ENCODE results near the gene BAX.

The BAX gene

GRCh38 chr19:48928164-48929025, 26.3 kb upstream of the BAX start:
- H3K4me1 Mint-ChIP-seq: peaks cover 6% of the 10 kb centered on the region
- no peaks in the 10 kb centered on the region for H3K36me3 Mint-ChIP-seq (ENCODE audit: low read depth)
- TF ChIP-seq CTCF (IDR thresholded peaks at IDR 0.05): no peak
- no peak for DNase-seq
- peaks cover 24% of the 10 kb centered on the region for H3K27me3 Mint-ChIP-seq (ENCODE audit: low read depth, poor library complexity)
- H3K27ac Mint-ChIP-seq: no peak overlapping the region
- no peaks in the 10 kb centered on the region for H3K9me3 Mint-ChIP-seq
- H3K4me3 Mint-ChIP-seq: no peak overlapping the region

- no peaks in the 10 kb centered on the region for H3K36me3 Mint-ChIP-seq (ENCODE audit: low read depth)
- H3K4me1 Mint-ChIP-seq: peaks cover 22% of the 10 kb centered on the region
- H3K27me3 Mint-ChIP-seq (ENCODE audit: low read depth, poor library complexity): peaks cover 42% of the 10 kb centered on the region
- TF ChIP-seq CTCF (IDR thresholded peaks at IDR 0.05): no peak
- H3K4me3 Mint-ChIP-seq: peak within 1 kb of the TSS; percentile 92
- peak; percentile 92 for DNase-seq
- H3K27ac Mint-ChIP-seq: no peak within 1 kb of the TSS
- H3K9me3 Mint-ChIP-seq: peaks cover 4% of the 10 kb centered on the region
These were observed 21.2 kb upstream of the BAX start, which contains the start of gene DHDH for GRCh38 chr19:48933382-48933932. Gene DHDH (plus strand): TSS chr19:48933699. CDS start chr19:48933722, 23 bp downstream.

- Mint-ChIP-seq H3K4me1 (peaks cover 22% of the 10 kb centered on the region), H3K9me3 (peaks cover 7% of the 10 kb centered on the region), H3K36me3 (ENCODE audit: low read depth) (peaks cover 8% of the 10 kb centered on the region), H3K4me3 (peak overlapping the region; percentile 68), H3K27me3 (ENCODE audit: low read depth, poor library complexity) (peaks cover 47% of the 10 kb centered on the region), H3K27ac (no peak overlapping the region)
- DNase-seq: no peak
- TF ChIP-seq CTCF (IDR thresholded peaks at IDR 0.05): no peak
These were observed 19.8 kb upstream of the BAX start for GRCh38 chr19:48934837-48935236.

GRCh38 chr19:48935864-48936263, 18.8 kb upstream of the BAX start:
- Mint-ChIP-seq H3K27me3 (ENCODE audit: low read depth, poor library complexity) (peaks cover 47% of the 10 kb centered on the region), H3K36me3 (ENCODE audit: low read depth) (peaks cover 8% of the 10 kb centered on the region), H3K4me3 (no peak overlapping the region), H3K9me3 (peaks cover 11% of the 10 kb centered on the region), H3K4me1 (peaks cover 22% of the 10 kb centered on the region), H3K27ac (no peak overlapping the region)
- DNase-seq: no peak
- no peak for TF ChIP-seq CTCF (IDR thresholded peaks at IDR 0.05)

- Mint-ChIP-seq H3K4me3 (no peak overlapping the region), H3K9me3 (peaks cover 17% of the 10 kb centered on the region), H3K36me3 (ENCODE audit: low read depth) (peaks cover 14% of the 10 kb centered on the region), H3K27me3 (ENCODE audit: low read depth, poor library complexity) (peaks cover 24% of the 10 kb centered on the region), H3K4me1 (peaks cover 17% of the 10 kb centered on the region), H3K27ac (no peak overlapping the region)
- no peak for DNase-seq
- TF ChIP-seq CTCF (IDR thresholded peaks at IDR 0.05): no peak
These were observed 16.4 kb upstream of the BAX start for GRCh38 chr19:48938256-48938655.

All from nephron progenitor cell (in vitro differentiated cells).